Frontal cortex (tissue), 4 donors: Measurements from ENCODE around the gene PDE6D. TPM values are rescaled to one million over a fixed set of nuclear protein-coding genes. Genes with fewer than 3 reads are reported as not detected.
A peak's percentile ranks its signal among the peaks of the same experiment; 100 is the strongest.

ENCODE experiments used
- DNase-seq, 2 donors: peaks; one replicate each; pipeline ENCODE4 v3.0.0; 2012; ENCODE audit warnings: low spot score in 2 of 2
- FAIRE-seq: peaks from 2 replicates; lab custom pipeline; 2012; peaks lifted over from hg19 to GRCh38; lab: Jason Lieb, UNC
- total RNA-seq: library from RNA; depleted of rRNA; stranded (reverse); fragments of >200 nt; gene quantifications from one replicate; pipeline ENCODE4 v1.2.3, GENCODE V29; 2014
- donor health status: control.
- donor health status: control.
- donor health status: control.

The PDE6D gene
- total RNA-seq, 1 donor from 2014 or later = 28.1 TPM

DNA sequence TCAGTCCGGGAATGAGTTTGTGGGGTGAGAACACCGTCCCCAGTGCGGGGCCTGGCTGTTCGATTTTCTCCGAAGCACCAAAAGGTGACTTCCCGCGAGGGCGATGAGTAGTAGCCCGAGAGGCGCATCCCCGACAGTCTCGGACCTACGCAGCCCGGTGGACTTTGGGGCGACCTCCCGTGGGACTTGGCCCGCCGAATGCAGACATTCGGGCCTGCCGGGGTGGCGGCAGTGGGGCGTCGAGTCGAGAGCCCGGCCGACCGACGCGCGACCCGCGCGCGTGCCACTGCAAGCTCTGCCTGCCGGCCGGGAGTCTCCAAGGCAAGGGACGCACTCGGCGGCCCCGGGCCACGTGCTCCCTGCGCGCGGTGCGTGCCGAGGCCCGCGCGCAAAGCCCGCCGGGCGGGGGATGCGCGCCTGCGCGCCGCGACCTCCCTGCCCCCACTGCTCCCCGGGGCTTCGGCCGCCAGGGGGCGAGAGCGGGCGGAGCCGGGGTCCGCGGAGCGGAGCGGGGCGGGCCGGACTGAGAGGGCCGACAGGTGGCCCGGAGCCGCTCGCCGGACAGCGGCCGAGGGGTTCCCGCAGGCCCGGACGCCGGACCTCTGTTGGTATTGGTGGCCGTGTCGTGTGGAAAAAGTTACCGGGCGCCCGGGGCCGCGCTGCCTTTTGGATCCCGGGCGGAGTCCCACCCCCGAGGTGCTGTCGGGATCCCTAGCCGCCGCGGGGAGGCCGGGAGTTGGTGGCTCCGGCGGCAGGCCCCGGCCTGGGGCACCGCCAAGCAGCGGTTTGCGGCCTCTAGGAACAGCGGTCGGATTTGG, 70.9 kb downstream of the PDE6D start:
- DNase-seq (peak; percentile 83 to 89), FAIRE-seq (no peak)

DNA sequence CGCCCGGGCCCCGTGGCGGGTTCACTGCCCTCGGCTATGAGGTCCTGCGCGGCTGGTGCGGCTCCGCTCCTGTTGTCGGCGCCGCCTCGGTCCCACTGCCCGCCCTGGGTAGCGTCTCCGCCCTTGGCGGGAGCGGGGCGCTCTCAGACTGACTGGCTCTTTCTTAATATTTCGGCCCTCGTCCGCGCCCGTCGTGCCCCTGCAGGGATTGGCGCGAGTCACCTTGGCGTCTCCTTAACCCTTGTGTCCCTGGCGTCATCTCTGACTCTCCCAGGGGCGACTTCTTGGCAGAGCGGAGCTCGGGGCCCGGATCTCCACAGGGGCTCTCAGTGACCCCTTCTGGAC, 71.5 kb downstream of the PDE6D start:
- peak in 1 of 2 donors; percentile 48 for DNase-seq
- no peak for FAIRE-seq

DNA sequence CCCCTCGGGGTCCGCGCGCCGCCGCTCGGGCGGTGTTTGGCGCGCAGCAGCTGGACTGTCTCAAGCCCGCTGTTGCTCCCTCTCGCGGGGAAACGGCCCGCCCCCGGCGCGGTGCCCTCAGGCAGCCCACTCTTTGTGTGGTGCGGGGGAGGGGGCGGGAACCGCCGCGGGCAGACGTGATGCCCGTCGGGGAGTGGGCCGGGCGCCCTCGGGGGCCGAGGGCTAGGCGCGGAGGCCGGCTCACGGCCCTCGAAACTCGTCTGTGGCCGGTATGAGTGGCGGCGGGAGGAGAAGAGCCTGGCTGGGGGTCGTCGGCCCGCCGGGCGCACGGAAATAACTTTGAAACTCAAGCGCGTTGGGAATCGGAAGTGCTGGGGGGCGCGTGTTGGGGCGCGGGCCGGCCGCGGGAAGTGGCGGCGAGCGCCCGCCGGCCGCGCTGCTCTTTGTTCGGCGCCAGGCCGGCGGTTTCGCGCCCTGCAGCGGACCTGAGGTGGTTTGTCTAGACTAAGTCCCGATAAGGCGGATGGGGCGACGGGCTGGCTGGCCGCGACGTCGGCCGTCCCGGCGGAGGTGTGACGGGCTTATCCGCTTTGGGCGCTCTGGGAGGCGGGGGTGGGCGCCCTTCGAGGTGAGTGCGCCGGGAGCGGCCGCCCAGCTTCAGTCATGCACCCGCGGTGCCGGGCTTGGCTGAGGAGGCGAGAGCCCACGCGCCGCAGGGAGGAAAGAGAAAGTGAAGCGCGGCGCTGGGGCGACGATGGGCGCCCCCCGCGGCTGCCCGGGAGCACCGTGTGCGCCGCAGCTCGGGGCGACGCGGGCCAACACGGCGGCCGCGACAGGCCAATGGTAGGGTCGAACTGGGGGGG, 72.1 kb downstream of the PDE6D start:
- no peak for FAIRE-seq
- peak in 1 of 2 donors; percentile 37 for DNase-seq

DNA sequence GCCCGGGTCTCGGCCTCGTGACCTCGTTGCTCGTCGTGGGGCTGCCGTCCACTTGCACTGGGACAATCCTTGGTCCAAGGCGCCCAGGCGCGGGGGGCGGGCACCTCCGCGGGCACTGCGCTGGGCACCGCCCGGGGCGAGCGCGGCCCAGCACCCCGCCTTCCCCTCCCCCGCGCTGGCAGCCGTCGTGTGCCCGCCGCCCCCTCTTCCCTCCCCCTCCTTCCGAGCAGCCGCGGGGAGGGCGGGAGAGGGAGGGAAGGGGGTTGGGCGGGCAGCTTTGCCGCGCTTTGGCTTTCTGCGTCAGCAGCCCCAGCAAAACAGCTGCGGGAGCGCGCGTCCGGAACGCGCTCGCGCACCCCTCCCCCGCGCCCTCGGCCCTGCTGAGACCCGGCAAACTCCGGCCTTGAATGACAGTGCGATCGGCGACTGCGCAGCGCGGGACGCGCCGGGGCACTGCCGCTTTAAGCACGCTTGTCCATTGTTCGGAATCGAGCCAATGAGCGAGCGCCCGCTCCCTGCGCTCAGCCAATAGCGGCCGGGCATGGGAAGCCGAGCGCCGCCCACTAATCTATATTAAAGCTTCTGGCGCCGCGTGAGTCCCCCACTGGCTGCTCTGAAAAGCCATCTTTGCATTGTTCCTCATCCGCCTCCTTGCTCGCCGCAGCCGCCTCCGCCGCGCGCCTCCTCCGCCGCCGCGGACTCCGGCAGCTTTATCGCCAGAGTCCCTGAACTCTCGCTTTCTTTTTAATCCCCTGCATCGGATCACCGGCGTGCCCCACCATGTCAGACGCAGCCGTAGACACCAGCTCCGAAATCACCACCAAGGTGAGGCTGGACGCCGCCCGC, 72.9 kb downstream of the PDE6D start, which contains the start of gene PTMA:
PTMA (plus strand) TSS at position 599 of the 846 bp plus-strand sequence; CDS start at position 781, 182 bp downstream.
- DNase-seq (peak; percentile 93 to 95), FAIRE-seq (no peak)

DNA sequence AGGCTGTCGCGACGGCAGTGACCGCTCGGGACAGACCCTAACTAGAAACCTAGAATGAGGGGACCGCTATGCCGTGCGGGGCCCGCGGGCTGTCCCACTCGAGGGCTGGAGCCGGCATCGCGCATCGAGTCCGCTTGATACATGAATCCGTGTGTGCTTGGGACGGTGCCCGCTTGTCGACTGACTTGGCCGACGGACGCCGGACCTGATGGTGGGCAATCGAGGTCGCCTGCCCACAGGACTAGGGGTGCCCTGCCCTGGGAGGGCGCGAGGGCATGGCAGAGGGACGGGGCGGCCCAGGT, 73.5 kb downstream of the PDE6D start:
- DNase-seq (no peak), FAIRE-seq (no peak)

DNA sequence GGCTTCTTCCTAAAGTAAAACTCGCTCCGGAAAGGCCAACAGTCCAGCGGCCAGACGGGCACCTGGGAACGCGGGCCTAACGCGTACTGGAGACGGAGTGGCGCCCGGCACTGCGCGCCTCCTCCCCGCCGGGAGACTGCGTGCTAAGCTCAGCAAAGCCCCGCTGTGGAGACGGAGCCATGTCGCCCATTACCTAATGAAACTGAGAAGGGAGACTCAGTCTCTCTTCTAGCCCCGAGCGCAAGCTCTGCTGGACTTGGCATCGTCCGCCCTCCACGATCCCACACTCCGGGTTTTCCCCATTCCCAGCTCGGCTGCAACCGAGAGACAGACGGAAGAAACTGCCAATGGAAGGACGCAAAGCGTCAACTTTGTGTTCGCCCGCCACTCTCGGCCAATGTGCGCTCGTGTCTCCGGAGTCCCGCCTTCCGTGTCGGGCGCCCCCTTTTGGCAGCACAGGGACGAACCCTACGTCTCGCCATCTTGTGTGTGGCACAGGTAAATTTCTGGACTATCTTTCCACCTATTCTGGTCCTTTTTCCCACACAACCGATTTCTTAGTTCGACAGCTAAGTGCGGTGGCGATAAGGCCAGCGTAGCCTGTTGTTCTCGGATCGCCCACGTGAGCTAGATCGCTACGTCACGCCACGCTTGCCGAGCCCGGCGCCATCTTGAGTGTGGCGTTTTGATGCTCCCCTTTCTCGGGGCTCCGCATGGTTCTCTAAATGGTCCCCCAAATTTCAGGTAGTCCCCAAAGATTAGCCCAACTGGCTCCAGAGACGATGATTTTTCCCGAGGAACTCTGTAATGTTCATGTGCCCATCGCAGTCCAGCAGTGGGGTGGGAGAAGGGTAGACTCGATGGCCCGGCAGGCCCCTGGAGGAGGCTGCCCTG, 74.1 kb downstream of the PDE6D start:
- DNase-seq (peak; percentile 91), FAIRE-seq (peak; percentile 59)

DNA sequence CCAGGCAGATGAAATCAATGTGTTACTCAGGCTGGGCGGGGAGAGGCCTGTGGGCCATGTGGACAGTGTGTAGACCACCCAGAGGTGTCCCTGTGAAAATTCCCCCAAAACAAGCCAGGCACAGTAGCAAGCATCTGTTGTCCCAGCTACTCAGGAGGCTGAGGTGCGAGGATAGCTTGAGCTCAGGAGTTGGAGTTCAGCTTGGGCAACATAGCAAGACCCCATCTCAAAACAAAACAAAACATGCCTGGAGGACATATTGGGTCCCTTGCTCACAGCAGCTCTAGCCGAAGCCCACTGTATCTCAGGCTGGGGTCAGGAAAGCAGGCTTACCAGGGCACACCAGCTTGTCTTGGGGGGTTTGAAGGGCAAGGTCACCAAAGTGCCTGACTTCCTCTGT, 77.1 kb downstream of the PDE6D start:
- DNase-seq (no peak), FAIRE-seq (no peak)

DNA sequence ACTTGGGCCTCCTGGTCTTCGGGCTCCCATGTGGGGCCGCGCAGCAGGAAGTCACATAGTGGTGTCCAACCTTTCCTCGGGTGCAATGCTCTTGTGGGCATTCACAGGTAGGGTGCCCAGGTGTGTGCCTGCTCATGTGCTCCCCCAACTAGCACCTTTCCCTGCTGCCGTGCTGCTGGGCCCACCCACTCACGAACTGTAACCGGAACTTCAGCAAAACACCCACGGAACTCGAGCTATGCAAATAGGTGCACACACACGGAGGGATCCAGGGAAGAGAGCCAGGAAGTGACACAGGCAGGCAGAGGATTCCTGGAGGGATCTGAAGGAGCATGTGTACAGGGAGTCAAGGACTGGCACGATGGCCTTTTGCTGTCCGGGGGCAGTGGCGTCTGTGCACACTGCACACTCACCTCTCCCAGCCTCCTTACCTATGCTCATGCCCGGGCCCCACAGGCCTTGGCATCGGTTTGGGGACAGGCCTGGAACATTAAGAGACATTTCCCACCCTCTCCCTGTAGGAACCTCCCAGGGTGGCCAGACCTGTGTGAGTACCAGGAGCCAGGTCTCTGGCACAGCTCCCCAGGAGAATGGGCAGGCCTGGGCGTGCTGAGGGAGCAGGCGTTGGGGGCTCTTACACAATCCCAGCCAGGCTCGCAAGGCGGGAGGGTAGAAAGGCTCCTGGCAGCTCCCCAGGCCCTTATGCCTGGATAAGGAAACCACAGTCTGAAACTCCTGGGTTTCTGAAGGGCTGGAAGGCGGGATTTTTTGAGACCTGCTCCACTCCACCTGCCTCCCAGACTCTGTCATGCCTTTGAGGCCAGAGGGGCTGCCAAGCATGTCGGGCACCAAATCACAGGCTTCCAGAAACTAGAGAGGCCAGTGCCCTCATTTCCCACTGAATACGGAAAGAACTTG, 79.4 kb downstream of the PDE6D start:
- FAIRE-seq = no peak
- no peak for DNase-seq

DNA sequence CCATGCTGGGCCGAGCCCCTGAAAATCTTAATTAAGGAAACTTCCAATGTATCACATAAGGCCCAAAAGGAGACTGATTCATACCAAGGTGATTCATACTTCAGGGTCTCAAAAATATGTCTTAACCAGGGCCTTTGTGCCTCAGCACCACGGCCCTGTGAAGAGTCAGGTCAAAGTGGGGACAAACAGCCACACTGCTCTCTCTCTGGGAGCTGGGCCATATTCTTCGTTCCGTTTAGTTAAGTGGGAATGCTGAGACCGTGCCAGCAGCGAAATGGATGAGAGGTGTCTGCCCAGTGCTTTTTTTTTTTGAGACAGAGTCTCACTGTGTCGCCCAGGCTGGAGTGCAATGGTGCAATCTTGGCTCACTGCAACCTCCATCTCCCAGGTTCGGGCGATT, 82.1 kb downstream of the PDE6D start:
- DNase-seq (no peak), FAIRE-seq (no peak)

DNA sequence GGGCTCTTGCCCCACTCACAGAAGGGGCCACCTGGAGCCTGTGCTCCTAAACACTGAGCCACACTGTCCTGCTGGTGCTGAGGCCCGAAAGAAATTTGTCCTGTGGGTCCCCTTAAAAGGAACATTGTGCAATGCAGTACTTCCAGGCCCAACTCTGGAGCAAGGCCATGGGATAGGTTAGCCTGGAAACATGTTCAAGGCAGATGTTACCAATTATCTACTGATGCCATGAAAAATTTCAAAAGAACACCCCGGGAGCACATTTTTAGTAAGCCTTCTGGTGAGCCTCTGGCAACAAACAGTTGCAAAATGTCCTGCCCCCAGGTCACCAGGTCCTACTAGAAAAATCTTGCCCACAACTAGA, 85.1 kb downstream of the PDE6D start:
- DNase-seq (no peak), FAIRE-seq (no peak)

DNA sequence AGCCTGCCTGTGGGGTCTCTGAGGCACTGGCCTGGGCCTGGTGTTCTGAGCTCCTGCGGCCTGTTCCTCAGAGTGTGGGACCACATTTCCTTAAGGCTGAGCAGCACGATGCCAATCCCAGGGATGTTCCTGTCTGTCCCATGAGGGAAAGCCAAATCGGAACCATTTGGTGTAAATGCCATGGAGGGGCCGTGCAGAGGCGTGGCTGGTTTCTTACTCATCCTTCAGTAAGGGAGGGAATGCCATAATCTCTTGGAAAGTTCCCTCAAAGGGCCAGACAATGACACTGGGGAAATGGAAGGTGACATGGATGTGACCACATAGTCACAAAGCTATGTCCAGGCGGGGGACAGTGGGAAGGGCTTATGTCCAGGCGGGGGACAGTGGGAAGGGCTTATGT, 87.1 kb downstream of the PDE6D start:
- no peak for FAIRE-seq
- no peak for DNase-seq

DNA sequence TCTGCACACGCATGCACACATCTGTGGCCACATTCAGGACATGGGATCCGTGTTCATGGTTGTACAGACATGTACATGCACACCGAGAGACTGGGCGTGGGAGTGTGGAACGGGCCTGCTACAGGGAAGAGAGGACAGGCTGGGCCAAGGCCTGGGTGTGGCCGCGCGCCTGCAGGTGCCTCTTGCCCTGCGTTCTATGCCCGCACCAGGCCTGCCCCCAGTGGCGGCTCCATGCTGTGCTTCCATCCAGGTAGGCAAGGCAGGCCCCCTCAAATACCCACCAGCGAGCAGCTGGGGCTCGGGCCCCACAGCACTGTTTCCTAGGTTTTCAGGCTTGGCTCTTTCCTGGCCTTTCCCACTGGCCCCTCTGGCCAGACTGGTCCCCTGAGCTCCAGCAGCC, 88.2 kb downstream of the PDE6D start:
- FAIRE-seq (no peak), DNase-seq (no peak)

DNA sequence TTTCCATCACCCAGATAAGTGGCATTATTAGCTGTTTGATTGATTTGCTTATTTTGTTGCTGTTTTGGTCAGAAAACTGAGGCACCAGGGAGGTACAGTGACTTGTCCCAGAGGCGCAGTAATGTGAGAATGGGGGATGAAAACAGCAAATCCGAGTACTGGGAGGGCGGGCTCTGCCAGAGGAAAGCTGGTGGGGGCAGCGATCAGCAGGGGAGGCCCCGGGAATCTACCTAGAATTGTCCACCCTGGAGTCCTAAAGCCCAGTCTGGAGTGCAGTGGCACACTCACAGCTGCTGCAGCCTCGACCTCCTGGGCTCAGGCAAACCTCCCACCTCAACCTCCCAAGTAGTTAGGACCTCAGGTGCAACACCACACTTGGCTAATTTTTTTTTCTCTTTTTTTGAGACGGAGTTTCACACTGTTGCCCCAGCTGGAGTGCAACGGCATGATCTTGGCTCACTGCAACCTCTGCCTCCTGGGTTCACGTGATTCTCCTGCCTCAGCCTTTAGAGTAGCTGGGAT, 89.8 kb downstream of the PDE6D start:
- DNase-seq = no peak
- FAIRE-seq = no peak

DNA sequence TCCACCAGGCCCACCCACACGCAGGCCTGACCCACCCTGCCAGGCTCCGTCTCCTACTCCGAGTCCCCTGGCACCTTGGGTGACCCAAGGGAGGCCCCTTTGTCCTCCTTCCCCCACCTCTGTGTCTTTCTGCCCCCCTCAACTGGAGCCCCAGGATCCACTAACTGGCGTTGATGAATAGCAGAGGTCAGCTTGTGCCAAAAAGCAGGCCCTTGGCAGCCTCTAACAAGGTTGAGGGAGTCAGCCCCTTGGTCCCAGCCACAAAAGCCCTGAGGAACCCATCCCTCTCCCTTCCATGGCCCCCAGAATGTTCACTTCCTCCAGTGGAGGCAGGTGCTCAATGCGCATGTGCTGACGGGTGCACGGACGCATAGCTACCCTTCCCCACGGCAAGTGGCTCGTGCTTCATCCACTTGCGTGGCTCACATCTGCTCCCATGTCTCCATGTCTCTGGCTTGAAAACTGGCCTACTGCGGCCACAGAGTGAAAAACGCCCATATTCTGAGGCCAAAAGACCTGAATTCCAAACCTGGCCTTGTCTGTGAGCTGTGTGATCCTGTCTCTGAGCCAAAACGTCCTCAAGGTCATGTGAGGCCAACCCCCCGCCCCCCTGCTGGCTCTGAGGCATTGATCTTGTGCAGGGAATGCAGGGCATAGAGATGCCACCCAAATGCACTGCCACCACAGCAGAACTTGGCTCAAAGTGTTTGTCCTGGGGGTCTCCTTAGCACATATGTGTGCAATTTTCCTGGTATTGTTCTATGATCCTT, 91.8 kb downstream of the PDE6D start:
- DNase-seq (no peak), FAIRE-seq (no peak)

DNA sequence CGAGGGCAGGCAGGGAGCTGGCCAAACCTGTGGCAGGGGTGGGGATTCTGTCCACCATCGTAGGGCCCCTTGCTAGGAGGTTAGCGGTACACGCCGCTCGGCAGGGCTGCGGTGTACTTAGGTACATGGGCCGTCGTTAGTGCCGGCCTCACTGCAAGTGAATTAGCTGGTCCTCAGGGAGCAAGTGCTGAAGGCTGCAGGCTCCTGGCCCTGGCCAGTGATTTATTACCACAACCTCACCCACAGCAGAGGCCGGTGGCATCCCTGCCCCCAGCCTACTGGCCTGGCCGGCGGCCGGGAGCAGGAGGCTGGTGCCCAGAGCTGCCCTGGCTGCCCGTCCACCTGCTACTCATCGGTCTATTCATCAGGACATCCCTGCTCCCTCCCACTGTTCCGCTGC, 92.4 kb downstream of the PDE6D start:
- DNase-seq (no peak), FAIRE-seq (no peak)

DNA sequence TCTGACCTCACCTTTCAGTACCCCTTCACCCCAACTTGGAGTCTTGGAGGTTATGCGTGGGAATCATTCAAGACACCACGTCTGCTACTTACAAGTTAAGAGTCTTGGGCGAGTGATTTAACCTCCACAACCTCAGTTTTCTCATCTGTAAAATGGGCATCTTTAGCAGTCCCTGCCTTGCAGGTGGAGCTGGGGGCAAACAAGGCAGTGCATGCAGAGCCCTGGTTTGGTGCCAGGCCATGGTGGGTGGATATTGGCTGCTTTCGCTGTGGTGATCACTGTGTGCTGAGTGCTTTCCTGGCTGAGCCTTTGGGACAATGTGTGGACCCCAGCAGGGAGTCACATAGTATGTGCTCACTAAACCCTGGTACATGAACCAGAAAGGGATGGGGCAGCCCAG, 93.1 kb downstream of the PDE6D start:
- FAIRE-seq (no peak), DNase-seq (no peak)

DNA sequence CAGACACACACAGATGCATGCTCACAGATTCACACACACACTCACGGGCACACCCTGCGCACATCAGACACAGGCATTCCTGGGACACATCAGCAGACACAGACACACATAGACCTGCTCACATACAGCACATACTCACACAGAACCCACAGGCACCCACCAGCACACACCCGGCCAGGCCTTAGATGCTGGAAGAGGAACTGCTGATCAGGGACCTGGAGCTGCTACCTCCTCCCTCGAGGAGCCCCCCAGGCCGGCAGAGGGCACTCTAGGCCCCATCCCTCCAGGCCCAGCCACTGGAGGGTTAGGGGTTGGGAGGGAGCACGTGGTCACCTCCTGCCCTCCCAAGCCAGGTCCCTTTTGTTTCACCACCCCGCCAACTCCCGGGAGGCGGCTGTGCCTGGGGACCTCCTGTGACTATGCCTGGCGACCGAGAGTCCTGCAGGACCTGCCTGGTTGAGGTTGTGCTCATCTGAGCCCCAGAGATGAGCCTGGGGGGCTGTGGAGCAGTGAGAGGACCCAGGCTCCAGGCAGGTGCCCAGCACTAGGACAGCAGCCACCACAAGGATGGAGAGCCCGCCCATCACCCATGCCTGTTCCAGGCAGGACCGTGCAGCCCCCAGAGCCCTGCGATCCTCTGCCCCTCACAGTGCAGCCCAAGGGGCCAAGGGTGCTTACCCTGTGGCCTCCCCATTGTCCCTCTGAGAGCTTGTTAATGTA, 93.8 kb downstream of the PDE6D start:
- DNase-seq (peak; percentile 74 to 76), FAIRE-seq (no peak)
